DOHH2 (cell line): ENCODE data around the gene FRAS1.

ENCODE experiments used
- EZH2phosphoT487 ChIP-seq: fragments of 200-600 bp; sonication (generic); IDR thresholded peaks from 2 replicates; pipeline ENCODE4 v1.6.1; 2017; ENCODE audit warnings: borderline replicate concordance, mild to moderate bottlenecking, antibody characterized with exemption, low read length, moderate library complexity, mixed read lengths
- TF ChIP-seq, protein P1 (sequence below): fragments of 200-600 bp; sonication (generic); IDR thresholded peaks from one replicate; pipeline ENCODE4 v1.5.1; 2014; ENCODE audit warnings: antibody characterized with exemption, mild to moderate bottlenecking, low read depth, low read length; ENCODE audit not compliant: poor library complexity, severe bottlenecking

DNA sequence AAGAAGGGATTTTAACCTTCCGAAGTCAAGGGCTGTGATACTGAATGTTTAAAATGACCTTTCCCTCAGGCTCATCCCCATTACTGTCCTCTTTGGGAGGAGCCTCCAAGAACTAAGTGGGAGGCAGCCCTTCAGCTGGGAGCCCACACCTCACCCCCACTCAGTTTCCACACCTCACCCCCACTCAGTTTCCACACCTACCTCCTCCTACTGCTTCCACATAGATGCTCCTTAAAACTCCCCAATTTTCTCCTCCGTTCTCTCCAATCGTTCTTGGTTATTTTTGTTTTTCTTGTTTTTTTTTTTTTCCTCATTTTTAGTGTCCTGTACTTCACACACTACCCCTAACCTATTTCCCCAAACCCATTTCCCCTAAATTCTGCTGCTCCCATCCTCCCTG lies 462.8 kb downstream of the FRAS1 start:
- TF ChIP-seq, protein P1, sequence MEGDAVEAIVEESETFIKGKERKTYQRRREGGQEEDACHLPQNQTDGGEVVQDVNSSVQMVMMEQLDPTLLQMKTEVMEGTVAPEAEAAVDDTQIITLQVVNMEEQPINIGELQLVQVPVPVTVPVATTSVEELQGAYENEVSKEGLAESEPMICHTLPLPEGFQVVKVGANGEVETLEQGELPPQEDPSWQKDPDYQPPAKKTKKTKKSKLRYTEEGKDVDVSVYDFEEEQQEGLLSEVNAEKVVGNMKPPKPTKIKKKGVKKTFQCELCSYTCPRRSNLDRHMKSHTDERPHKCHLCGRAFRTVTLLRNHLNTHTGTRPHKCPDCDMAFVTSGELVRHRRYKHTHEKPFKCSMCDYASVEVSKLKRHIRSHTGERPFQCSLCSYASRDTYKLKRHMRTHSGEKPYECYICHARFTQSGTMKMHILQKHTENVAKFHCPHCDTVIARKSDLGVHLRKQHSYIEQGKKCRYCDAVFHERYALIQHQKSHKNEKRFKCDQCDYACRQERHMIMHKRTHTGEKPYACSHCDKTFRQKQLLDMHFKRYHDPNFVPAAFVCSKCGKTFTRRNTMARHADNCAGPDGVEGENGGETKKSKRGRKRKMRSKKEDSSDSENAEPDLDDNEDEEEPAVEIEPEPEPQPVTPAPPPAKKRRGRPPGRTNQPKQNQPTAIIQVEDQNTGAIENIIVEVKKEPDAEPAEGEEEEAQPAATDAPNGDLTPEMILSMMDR, result no peak
- TF ChIP-seq EZH2phosphoT487, result no peak
